ENCODE measurements around the gene SH2D7. TPM values are rescaled to one million over a fixed set of nuclear protein-coding genes. Genes with fewer than 3 reads are reported as not detected.

SH2D7 gene
- total and polyA plus RNA-seq, 7 experiments from 2014 or later: not detected

DNA sequence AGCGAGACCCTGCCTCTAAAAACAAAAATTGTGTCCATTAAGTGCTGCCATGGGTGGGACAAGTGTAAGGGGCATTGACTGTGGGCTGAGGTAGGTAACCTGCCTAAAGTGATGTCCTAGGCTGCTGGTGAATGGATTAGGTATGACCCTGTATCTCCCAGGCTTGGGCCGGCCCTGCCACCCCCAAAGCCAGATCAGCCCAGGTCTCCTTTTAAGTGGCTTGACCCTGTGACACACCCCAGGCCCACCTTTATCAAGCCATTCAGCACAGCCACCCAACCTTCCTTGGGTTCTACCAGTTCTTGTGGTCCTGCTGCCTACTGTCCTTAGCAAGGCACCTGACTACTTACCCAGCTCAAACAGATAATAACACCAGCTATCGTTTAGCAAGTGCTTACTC is 20.2 kb downstream of the SH2D7 start:
- Mint-ChIP-seq H3K27me3 (peaks cover 0 to 5% (median 0%) of the 10 kb centered on the region in 5 donors), H3K9me3 (no peaks in the 10 kb centered on the region)

DNA sequence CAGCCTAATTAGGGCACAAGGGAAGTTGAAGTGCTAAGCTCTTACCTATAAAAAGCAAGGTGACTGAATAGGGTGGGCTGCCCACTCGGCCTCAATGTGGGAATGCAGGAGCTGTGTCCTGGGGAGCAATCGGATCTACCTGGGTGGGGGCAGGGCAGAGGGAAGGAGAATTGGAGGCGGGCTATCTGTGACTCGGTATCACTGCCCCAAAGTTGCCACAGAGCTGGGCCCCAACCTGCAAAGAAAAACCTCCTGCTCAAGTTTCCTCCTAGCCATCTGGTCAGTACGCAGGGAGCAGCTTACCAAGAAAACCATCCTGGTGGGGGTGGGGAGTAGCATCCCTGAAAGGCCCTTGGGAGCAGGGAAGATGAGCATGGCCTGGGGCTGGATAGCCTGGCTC is 28.2 kb downstream of the SH2D7 start:
- peaks cover 0 to 4% (median 0%) of the 10 kb centered on the region in 7 donors for H3K4me1 Mint-ChIP-seq
- DNase-seq (no peak), ATAC-seq (no peak)
- ChIA-PET CTCF (interaction anchor here (0.7 to 1.2 kb wide), 2 partner anchors 119 to 160 kb away, joined by 3 to 4 read pairs; no protein-coding TSS in a partner anchor), POLR2A (no interaction called here)
- Histone ChIP-seq H3K27me3 (ENCODE audit: control insufficient read depth in 2 of 2, insufficient read depth in 2 of 2, low read length in 2 of 2) (no peaks in the 10 kb centered on the region), H3K4me3 (ENCODE audit: low read length) (no peak overlapping the region), H3K4me1 (ENCODE audit: control insufficient read depth in 2 of 2, insufficient read depth in 2 of 2, low read length in 2 of 2) (no peaks in the 10 kb centered on the region), H3K9me3 (ENCODE audit: control insufficient read depth in 2 of 3, low read length in 3 of 3) (no peaks in the 10 kb centered on the region), H3K36me3 (ENCODE audit: control insufficient read depth in 2 of 3, insufficient read depth in 3 of 3, low read length in 3 of 3) (no peaks in the 10 kb centered on the region), H3K27ac (ENCODE audit: low read depth, low read length) (no peak overlapping the region)
- peaks cover 0 to 7% (median 0%) of the 10 kb centered on the region in 5 donors for H3K27me3 Mint-ChIP-seq
- no peak overlapping the region for H3K27ac Mint-ChIP-seq
- no peaks in the 10 kb centered on the region for H3K9me3 Mint-ChIP-seq
- intact Hi-C loops (cut with micrococcal nuclease): no loop called here
- H3K36me3 Mint-ChIP-seq: no peaks in the 10 kb centered on the region
- no peak overlapping the region for H3K4me3 Mint-ChIP-seq

More for the DNA sequence above, 20.2 kb downstream of the SH2D7 start:
- no peak overlapping the region for H3K27ac Mint-ChIP-seq
- H3K36me3 Mint-ChIP-seq: no peaks in the 10 kb centered on the region
- no peak overlapping the region for H3K27ac ChIP-seq (ENCODE audit: low read depth, low read length)
- no peak for ATAC-seq
- DNase-seq: no peak
- H3K4me1 ChIP-seq (ENCODE audit: control insufficient read depth in 2 of 2, insufficient read depth in 2 of 2, low read length in 2 of 2): peaks cover 0 to 5% of the 10 kb centered on the region in 2 donors
- H3K9me3 ChIP-seq (ENCODE audit: control insufficient read depth in 2 of 3, low read length in 3 of 3): no peaks in the 10 kb centered on the region
- H3K27me3 ChIP-seq (ENCODE audit: control insufficient read depth in 2 of 2, insufficient read depth in 2 of 2, low read length in 2 of 2): no peaks in the 10 kb centered on the region
- no peak overlapping the region for H3K4me3 ChIP-seq (ENCODE audit: low read length)
- ChIA-PET CTCF (interaction anchor here (0.6 to 8.0 kb wide), 19 partner anchors 10 to 451 kb away, joined by 3 to 101 read pairs (median 4); no protein-coding TSS in a partner anchor), POLR2A (interaction anchor here (0.6 to 1.1 kb wide), 3 partner anchors 9 to 113 kb away, joined by 3 to 4 read pairs (median 3); partner anchors contain the start of gene IDH3A)
- peaks cover 0 to 21% (median 0%) of the 10 kb centered on the region in 7 donors for H3K4me1 Mint-ChIP-seq
- no peaks in the 10 kb centered on the region for H3K36me3 ChIP-seq (ENCODE audit: control insufficient read depth in 2 of 3, insufficient read depth in 3 of 3, low read length in 3 of 3)
- intact Hi-C loops (cut with micrococcal nuclease): no loop called here
- no peak overlapping the region for H3K4me3 Mint-ChIP-seq

DNA sequence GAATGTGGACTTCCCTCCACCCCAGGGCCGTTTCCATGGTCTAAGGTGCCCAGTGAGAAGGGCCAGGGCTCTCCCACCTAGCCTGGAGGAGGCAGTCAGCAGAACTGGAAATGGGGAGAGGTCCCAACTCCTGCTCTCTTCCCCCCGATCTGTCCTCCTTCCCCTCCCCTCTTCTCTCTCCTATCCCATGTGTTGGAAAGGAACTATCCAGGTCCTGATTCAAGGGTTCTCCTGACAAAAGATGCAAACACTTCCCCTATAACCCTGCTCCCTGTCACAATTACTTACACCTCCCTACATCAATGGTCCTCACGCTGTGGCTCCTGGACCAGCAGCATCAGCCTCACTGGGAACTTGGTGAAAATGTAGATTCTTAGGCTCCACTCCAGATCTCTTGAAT is 32.9 kb downstream of the SH2D7 start:
- Mint-ChIP-seq H3K27me3 (no peaks in the 10 kb centered on the region), H3K9me3 (peaks cover 0 to 2% (median 0%) of the 10 kb centered on the region in 11 donors), H3K4me3 (no peak overlapping the region), H3K36me3 (no peaks in the 10 kb centered on the region), H3K27ac (no peak overlapping the region), H3K4me1 (peaks cover 3 to 14% (median 4%) of the 10 kb centered on the region in 7 donors)
- ChIA-PET POLR2A (no interaction called here), CTCF (interaction anchor here (0.6 to 1.6 kb wide), 2 partner anchors 12 to 17 kb away, joined by 3 to 5 read pairs; no protein-coding TSS in a partner anchor)
- H3K27ac ChIP-seq (ENCODE audit: low read depth, low read length): no peak overlapping the region
- DNase-seq (no peak), ATAC-seq (no peak)
- H3K9me3 ChIP-seq (ENCODE audit: control insufficient read depth in 2 of 3, low read length in 3 of 3): no peaks in the 10 kb centered on the region
- intact Hi-C loops (cut with micrococcal nuclease): no loop called here
- H3K4me3 ChIP-seq (ENCODE audit: low read length): no peak overlapping the region
- H3K4me1 ChIP-seq (ENCODE audit: control insufficient read depth in 2 of 2, insufficient read depth in 2 of 2, low read length in 2 of 2): no peaks in the 10 kb centered on the region
- no peaks in the 10 kb centered on the region for H3K27me3 ChIP-seq (ENCODE audit: control insufficient read depth in 2 of 2, insufficient read depth in 2 of 2, low read length in 2 of 2)
- no peaks in the 10 kb centered on the region for H3K36me3 ChIP-seq (ENCODE audit: control insufficient read depth in 2 of 3, insufficient read depth in 3 of 3, low read length in 3 of 3)

DNA sequence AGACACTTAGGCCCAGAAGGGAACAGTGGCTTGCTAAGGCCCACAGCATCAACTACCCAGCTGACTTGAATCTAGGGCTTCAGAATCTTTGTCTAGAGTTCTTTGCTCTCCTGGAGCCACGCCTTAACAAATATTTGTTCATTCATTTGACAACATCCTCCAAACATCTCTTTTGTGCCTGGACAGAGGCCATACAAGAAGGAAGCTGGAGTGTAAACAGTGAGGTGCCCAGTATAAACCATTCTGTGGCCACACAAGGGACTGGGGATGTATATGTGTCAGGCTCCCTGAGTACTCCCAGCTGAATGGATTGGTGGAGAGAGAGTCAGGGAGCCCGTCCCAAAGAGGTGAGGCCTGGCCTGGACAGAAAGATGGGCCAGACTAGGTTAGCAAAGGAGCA is 35.5 kb downstream of the SH2D7 start:
- Histone ChIP-seq H3K27ac (ENCODE audit: low read depth, low read length) (no peak overlapping the region), H3K36me3 (ENCODE audit: control insufficient read depth in 2 of 3, insufficient read depth in 3 of 3, low read length in 3 of 3) (no peaks in the 10 kb centered on the region), H3K9me3 (ENCODE audit: control insufficient read depth in 2 of 3, low read length in 3 of 3) (no peaks in the 10 kb centered on the region), H3K4me3 (ENCODE audit: low read length) (no peak overlapping the region), H3K4me1 (ENCODE audit: control insufficient read depth in 2 of 2, insufficient read depth in 2 of 2, low read length in 2 of 2) (peaks cover 10 to 11% of the 10 kb centered on the region in 2 donors), H3K27me3 (ENCODE audit: control insufficient read depth in 2 of 2, insufficient read depth in 2 of 2, low read length in 2 of 2) (no peaks in the 10 kb centered on the region)
- Mint-ChIP-seq H3K4me1 (peaks cover 9 to 28% (median 19%) of the 10 kb centered on the region in 7 donors), H3K36me3 (peaks cover 0 to 2% (median 0%) of the 10 kb centered on the region in 5 donors), H3K27ac (peak overlapping the region in 8 of 9 donors; percentile 28 to 87 (median 72)), H3K27me3 (peaks cover 0 to 2% (median 0%) of the 10 kb centered on the region in 5 donors), H3K4me3 (no peak overlapping the region), H3K9me3 (peaks cover 0 to 2% (median 0%) of the 10 kb centered on the region in 11 donors)
- ATAC-seq: no peak
- intact Hi-C loops (cut with micrococcal nuclease): no loop called here
- no peak for DNase-seq
- CTCF ChIA-PET: interaction anchor here (4.9 kb wide), 1 partner anchor 67 kb away, joined by 38 read pairs; no protein-coding TSS in a partner anchor
- POLR2A ChIA-PET: no interaction called here

DNA sequence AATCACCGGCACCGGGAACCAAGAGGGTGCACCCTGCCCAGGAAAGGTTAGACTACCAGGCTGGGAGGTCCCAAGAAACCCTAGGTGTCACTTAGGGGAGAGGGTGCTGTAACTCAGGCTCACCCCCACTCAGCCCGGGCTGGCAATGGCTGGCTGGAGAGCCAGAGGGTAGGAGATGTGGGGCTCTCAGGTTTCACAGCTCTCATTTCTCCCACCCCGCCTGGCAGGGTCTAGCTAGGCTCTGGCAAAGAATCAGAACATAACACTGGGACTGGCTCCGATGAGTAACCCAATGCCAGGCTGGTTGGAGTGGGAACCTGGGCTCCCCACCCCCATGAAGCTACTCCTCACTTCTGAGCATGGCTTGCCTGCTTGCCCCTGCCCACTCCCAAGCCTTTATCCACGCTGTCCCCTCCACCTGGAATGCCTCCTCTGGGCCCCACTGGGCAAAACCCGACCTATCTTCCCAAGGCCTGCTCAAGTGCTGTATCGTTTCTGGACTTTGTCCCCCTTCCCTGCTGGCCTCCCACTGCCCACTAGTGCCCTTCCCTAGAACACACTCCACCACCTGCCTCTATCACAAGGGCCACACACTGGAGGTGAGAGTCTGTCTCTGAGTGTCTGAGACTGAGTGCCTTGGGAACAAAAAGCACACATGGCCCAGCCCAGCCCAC is 36.9 kb downstream of the SH2D7 start:
- Mint-ChIP-seq H3K27ac (peak overlapping the region in 8 of 9 donors; percentile 65 to 93 (median 82)), H3K9me3 (peaks cover 0 to 2% (median 0%) of the 10 kb centered on the region in 11 donors), H3K4me3 (peak overlapping the region in 1 of 10 donors; percentile 82), H3K4me1 (peaks cover 9 to 37% (median 21%) of the 10 kb centered on the region in 7 donors), H3K36me3 (peaks cover 0 to 4% (median 0%) of the 10 kb centered on the region in 5 donors), H3K27me3 (peaks cover 0 to 2% (median 0%) of the 10 kb centered on the region in 5 donors)
- ATAC-seq (peak; percentile 12), DNase-seq (peak in 2 of 9 donors; percentile 16 to 21)
- POLR2A ChIA-PET: no interaction called here
- Histone ChIP-seq H3K9me3 (ENCODE audit: control insufficient read depth in 2 of 3, low read length in 3 of 3) (no peaks in the 10 kb centered on the region), H3K4me1 (ENCODE audit: control insufficient read depth in 2 of 2, insufficient read depth in 2 of 2, low read length in 2 of 2) (peaks cover 10 to 11% of the 10 kb centered on the region in 2 donors), H3K27ac (ENCODE audit: low read depth, low read length) (peak overlapping the region; percentile 29), H3K4me3 (ENCODE audit: low read length) (no peak overlapping the region), H3K36me3 (ENCODE audit: control insufficient read depth in 2 of 3, insufficient read depth in 3 of 3, low read length in 3 of 3) (no peaks in the 10 kb centered on the region), H3K27me3 (ENCODE audit: control insufficient read depth in 2 of 2, insufficient read depth in 2 of 2, low read length in 2 of 2) (no peaks in the 10 kb centered on the region)
- intact Hi-C loops (cut with micrococcal nuclease): no loop called here
- CTCF ChIA-PET: interaction anchor here (0.7 to 4.9 kb wide), 3 partner anchors 19 to 130 kb away, joined by 3 to 38 read pairs (median 4); no protein-coding TSS in a partner anchor

DNA sequence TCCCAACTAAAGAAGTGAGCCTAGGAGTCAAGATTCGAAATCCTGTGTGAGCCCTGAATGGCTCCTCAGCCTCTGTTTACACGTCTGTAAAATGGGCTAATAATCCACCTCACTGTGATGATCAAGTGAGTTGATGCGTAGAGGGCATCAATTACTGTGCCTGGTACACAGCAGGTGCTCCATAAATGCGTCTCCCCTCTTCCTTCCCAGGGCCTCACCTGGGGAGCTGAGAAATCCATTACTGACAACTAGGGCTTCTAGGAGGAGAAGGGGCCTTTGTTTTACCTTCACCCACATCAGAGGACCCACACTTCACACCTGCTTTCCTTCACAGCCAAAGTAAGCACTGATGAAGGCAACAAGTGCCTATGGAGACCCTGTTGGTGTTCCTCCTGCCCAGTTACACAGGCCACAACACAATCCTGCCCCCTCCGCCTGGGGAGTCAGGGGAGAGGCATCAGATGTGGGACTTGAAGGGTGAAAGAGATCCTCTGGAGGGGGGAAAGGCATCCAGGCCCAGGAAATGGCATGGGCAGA is 37.5 kb downstream of the SH2D7 start:
- intact Hi-C loops (cut with micrococcal nuclease): loop anchor here (2.0 to 5.0 kb wide), 4 partner anchors 37 to 112 kb away; no protein-coding TSS in a partner anchor
- Histone ChIP-seq H3K9me3 (ENCODE audit: control insufficient read depth in 2 of 3, low read length in 3 of 3) (no peaks in the 10 kb centered on the region), H3K4me3 (ENCODE audit: low read length) (no peak overlapping the region), H3K27ac (ENCODE audit: low read depth, low read length) (peak overlapping the region; percentile 29), H3K4me1 (ENCODE audit: control insufficient read depth in 2 of 2, insufficient read depth in 2 of 2, low read length in 2 of 2) (peaks cover 10 to 11% of the 10 kb centered on the region in 2 donors), H3K36me3 (ENCODE audit: control insufficient read depth in 2 of 3, insufficient read depth in 3 of 3, low read length in 3 of 3) (no peaks in the 10 kb centered on the region), H3K27me3 (ENCODE audit: control insufficient read depth in 2 of 2, insufficient read depth in 2 of 2, low read length in 2 of 2) (no peaks in the 10 kb centered on the region)
- ChIA-PET CTCF (interaction anchor here (0.7 to 4.9 kb wide), 8 partner anchors 16 to 163 kb away, joined by 3 to 38 read pairs (median 4); no protein-coding TSS in a partner anchor), POLR2A (interaction anchor here (1.1 to 1.3 kb wide), 2 partner anchors 19 to 135 kb away, joined by 3 to 9 read pairs; partner anchors contain the start of gene IDH3A)
- Mint-ChIP-seq H3K27ac (peak overlapping the region; percentile 68 to 93 (median 85)), H3K36me3 (peaks cover 0 to 4% (median 0%) of the 10 kb centered on the region in 5 donors), H3K27me3 (peaks cover 0 to 2% (median 0%) of the 10 kb centered on the region in 5 donors), H3K9me3 (peaks cover 0 to 2% (median 0%) of the 10 kb centered on the region in 11 donors), H3K4me1 (peaks cover 9 to 37% (median 21%) of the 10 kb centered on the region in 7 donors), H3K4me3 (peak overlapping the region in 9 of 10 donors; percentile 58 to 87 (median 82))
- DNase-seq: peak in 5 of 9 donors; percentile 11 to 35 (median 23)
- ATAC-seq: no peak

Measured in naive thymus-derived CD4-positive, alpha-beta T cell (primary cell).